Activated naive CD8-positive, alpha-beta T cell treated with anti-CD3 and anti-CD28 coated beads, Interleukin-2, amount 10 ng/mL, durations not matched to agents 7 days and 5 days (primary cell): ENCODE results near the gene FURIN. TPM values are rescaled to one million over a fixed set of nuclear protein-coding genes. Genes with fewer than 3 reads are reported as not detected.
A peak's percentile ranks its signal among the peaks of the same experiment; 100 is the strongest.

Experiments used
- ATAC-seq: fragments of 150-1000 bp; cut with Tn5 transposase; one replicate; pipeline ENCODE4 v1.10.0; 2021; ENCODE audit warnings: low read depth, moderate library complexity
- POLR2A ChIA-PET: fragments of 350-600 bp; sonication (Branson Sonifier 250); formaldehyde crosslinking; loops from one replicate; lab custom pipeline; 2021; ENCODE audit warnings: antibody characterized with exemption; lab: Charles Lee
- DNase-seq: peaks from one replicate; pipeline ENCODE4 v3.0.0; 2021
- H3K27ac Mint-ChIP-seq: one replicate; pipeline ENCODE4 v1.8.0; 2022; ENCODE audit warnings: mild to moderate bottlenecking, mixed read lengths
- H3K27me3 Mint-ChIP-seq: one replicate; pipeline ENCODE4 v1.8.0; 2022; ENCODE audit warnings: mild to moderate bottlenecking, moderate library complexity, mixed read lengths
- H3K36me3 Mint-ChIP-seq: one replicate; pipeline ENCODE4 v1.8.0; 2021; ENCODE audit warnings: mild to moderate bottlenecking, mixed read lengths
- H3K4me1 Mint-ChIP-seq: one replicate; pipeline ENCODE4 v1.8.0; 2021; ENCODE audit warnings: mixed read lengths
- H3K4me3 Mint-ChIP-seq: one replicate; pipeline ENCODE4 v1.8.0; 2022; ENCODE audit warnings: mild to moderate bottlenecking, moderate library complexity, mixed read lengths
- H3K9me3 Mint-ChIP-seq: one replicate; pipeline ENCODE4 v1.8.0; 2021; ENCODE audit warnings: mixed read lengths
- total RNA-seq, 2 experiments: library from RNA; stranded (reverse); gene quantifications; one replicate each; pipeline ENCODE4 v1.2.3, GENCODE V29; 2021

Gene FURIN
- total RNA-seq, 2 experiments from 2014 or later: 62.2 to 63.5 TPM

- DNase-seq (no peak), ATAC-seq (no peak)
- Mint-ChIP-seq H3K27ac (no peak overlapping the region), H3K4me1 (peaks cover 28% of the 10 kb centered on the region), H3K36me3 (peaks cover 18% of the 10 kb centered on the region), H3K9me3 (no peaks in the 10 kb centered on the region), H3K4me3 (no peak overlapping the region), H3K27me3 (no peaks in the 10 kb centered on the region)
- POLR2A ChIA-PET: no interaction called here
These were observed 7.2 kb downstream of the FURIN start for GRCh38 chr15:90875549-90875981.

GRCh38 chr15:90876046-90876445, 7.7 kb downstream of the FURIN start:
- Mint-ChIP-seq H3K9me3 (no peaks in the 10 kb centered on the region), H3K36me3 (peaks cover 18% of the 10 kb centered on the region), H3K27ac (no peak overlapping the region), H3K4me3 (no peak overlapping the region), H3K4me1 (peaks cover 24% of the 10 kb centered on the region), H3K27me3 (no peaks in the 10 kb centered on the region)
- ATAC-seq (no peak), DNase-seq (no peak)
- POLR2A ChIA-PET: no interaction called here

GRCh38 chr15:90876512-90877170, 8.3 kb downstream of the FURIN start:
- POLR2A ChIA-PET: no interaction called here

GRCh38 chr15:90877315-90877714, 8.9 kb downstream of the FURIN start:
- peaks cover 24% of the 10 kb centered on the region for H3K4me1 Mint-ChIP-seq
- peak overlapping the region; percentile 42 for H3K27ac Mint-ChIP-seq
- no peak for ATAC-seq
- no peak for DNase-seq
- no peak overlapping the region for H3K4me3 Mint-ChIP-seq
- peaks cover 19% of the 10 kb centered on the region for H3K36me3 Mint-ChIP-seq
- POLR2A ChIA-PET: no interaction called here
- no peaks in the 10 kb centered on the region for H3K9me3 Mint-ChIP-seq
- H3K27me3 Mint-ChIP-seq: no peaks in the 10 kb centered on the region

More at GRCh38 chr15:90876512-90877170, 8.3 kb downstream of the FURIN start:
- Mint-ChIP-seq H3K27ac (no peak overlapping the region), H3K36me3 (peaks cover 20% of the 10 kb centered on the region), H3K27me3 (no peaks in the 10 kb centered on the region), H3K9me3 (no peaks in the 10 kb centered on the region), H3K4me3 (no peak overlapping the region), H3K4me1 (peaks cover 24% of the 10 kb centered on the region)
- DNase-seq (no peak), ATAC-seq (no peak)

GRCh38 chr15:90877996-90878395, 9.6 kb downstream of the FURIN start:
- POLR2A ChIA-PET: no interaction called here
- no peaks in the 10 kb centered on the region for H3K27me3 Mint-ChIP-seq
- H3K4me3 Mint-ChIP-seq: no peak overlapping the region
- peaks cover 20% of the 10 kb centered on the region for H3K36me3 Mint-ChIP-seq
- no peak for DNase-seq
- peaks cover 21% of the 10 kb centered on the region for H3K4me1 Mint-ChIP-seq
- no peaks in the 10 kb centered on the region for H3K9me3 Mint-ChIP-seq
- H3K27ac Mint-ChIP-seq: no peak overlapping the region
- no peak for ATAC-seq

- Mint-ChIP-seq H3K9me3 (no peaks in the 10 kb centered on the region), H3K36me3 (peaks cover 20% of the 10 kb centered on the region), H3K27me3 (no peaks in the 10 kb centered on the region), H3K4me1 (peaks cover 16% of the 10 kb centered on the region), H3K4me3 (no peak overlapping the region), H3K27ac (no peak overlapping the region)
- ATAC-seq (no peak), DNase-seq (no peak)
- POLR2A ChIA-PET: no interaction called here
These were observed 10.3 kb downstream of the FURIN start for GRCh38 chr15:90878660-90879059.

GRCh38 chr15:90879730-90880366, 11.5 kb downstream of the FURIN start:
- Mint-ChIP-seq H3K9me3 (no peaks in the 10 kb centered on the region), H3K36me3 (peaks cover 20% of the 10 kb centered on the region), H3K4me3 (no peak overlapping the region), H3K27me3 (no peaks in the 10 kb centered on the region), H3K27ac (no peak overlapping the region), H3K4me1 (peaks cover 12% of the 10 kb centered on the region)
- POLR2A ChIA-PET: no interaction called here
- ATAC-seq: no peak
- no peak for DNase-seq

DNA sequence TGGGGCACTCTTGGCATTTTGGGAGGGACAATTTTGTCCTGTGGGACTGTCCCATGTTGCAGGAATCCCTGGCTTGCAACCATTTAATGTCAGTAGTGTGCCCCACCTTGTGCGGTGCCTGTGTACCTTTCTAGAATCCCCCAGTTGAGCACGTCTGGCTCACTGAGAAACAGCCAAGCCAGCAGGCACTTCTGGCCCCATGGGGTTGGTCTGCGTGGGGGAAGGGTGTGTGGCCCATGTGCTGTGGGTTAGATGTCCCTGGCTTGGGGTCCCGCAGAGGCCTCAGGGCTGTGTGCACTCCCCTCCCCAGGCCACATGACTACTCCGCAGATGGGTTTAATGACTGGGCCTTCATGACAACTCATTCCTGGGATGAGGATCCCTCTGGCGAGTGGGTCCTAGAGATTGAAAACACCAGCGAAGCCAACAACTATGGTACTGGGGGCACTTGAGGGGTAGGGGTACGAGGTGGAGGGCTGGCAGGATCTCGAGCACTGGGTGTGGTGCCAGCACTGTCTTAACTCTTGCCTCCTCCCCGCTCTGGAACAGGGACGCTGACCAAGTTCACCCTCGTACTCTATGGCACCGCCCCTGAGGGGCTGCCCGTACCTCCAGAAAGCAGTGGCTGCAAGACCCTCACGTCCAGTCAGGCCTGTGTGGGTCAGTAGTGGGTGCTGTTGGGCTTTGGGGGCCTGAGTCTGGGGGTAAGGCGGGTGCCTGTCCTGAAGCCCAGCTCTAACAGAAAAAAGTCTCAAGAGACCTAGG, 12.2 kb downstream of the FURIN start:
- no peak overlapping the region for H3K27ac Mint-ChIP-seq
- peaks cover 20% of the 10 kb centered on the region for H3K36me3 Mint-ChIP-seq
- no peak for ATAC-seq
- DNase-seq: no peak
- POLR2A ChIA-PET: no interaction called here
- H3K9me3 Mint-ChIP-seq: no peaks in the 10 kb centered on the region
- no peaks in the 10 kb centered on the region for H3K27me3 Mint-ChIP-seq
- H3K4me1 Mint-ChIP-seq: peaks cover 15% of the 10 kb centered on the region
- no peak overlapping the region for H3K4me3 Mint-ChIP-seq

DNA sequence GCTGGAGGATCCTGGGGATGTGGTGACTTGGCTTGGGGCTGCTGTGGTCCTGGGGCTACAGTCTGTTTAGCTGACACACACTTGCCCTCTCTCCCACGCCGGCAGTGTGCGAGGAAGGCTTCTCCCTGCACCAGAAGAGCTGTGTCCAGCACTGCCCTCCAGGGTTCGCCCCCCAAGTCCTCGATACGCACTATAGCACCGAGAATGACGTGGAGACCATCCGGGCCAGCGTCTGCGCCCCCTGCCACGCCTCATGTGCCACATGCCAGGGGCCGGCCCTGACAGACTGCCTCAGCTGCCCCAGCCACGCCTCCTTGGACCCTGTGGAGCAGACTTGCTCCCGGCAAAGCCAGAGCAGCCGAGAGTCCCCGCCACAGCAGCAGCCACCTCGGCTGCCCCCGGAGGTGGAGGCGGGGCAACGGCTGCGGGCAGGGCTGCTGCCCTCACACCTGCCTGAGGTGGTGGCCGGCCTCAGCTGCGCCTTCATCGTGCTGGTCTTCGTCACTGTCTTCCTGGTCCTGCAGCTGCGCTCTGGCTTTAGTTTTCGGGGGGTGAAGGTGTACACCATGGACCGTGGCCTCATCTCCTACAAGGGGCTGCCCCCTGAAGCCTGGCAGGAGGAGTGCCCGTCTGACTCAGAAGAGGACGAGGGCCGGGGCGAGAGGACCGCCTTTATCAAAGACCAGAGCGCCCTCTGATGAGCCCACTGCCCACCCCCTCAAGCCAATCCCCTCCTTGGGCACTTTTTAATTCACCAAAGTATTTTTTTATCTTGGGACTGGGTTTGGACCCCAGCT, 13.0 kb downstream of the FURIN start:
- DNase-seq (no peak), ATAC-seq (no peak)
- Mint-ChIP-seq H3K27me3 (no peaks in the 10 kb centered on the region), H3K9me3 (no peaks in the 10 kb centered on the region), H3K27ac (no peak overlapping the region), H3K4me1 (peaks cover 21% of the 10 kb centered on the region), H3K4me3 (no peak overlapping the region), H3K36me3 (peaks cover 19% of the 10 kb centered on the region)
- POLR2A ChIA-PET: no interaction called here

- no peaks in the 10 kb centered on the region for H3K9me3 Mint-ChIP-seq
- H3K4me3 Mint-ChIP-seq: no peak overlapping the region
- peaks cover 13% of the 10 kb centered on the region for H3K36me3 Mint-ChIP-seq
- H3K4me1 Mint-ChIP-seq: peaks cover 19% of the 10 kb centered on the region
- H3K27ac Mint-ChIP-seq: no peak overlapping the region
- H3K27me3 Mint-ChIP-seq: no peaks in the 10 kb centered on the region
- ATAC-seq: no peak
- POLR2A ChIA-PET: interaction anchor here (0.5 kb wide), 1 partner anchor 218 kb away, joined by 3 read pairs; no protein-coding TSS in a partner anchor
- no peak for DNase-seq
These were observed 13.8 kb downstream of the FURIN start for GRCh38 chr15:90881978-90882721.

DNA sequence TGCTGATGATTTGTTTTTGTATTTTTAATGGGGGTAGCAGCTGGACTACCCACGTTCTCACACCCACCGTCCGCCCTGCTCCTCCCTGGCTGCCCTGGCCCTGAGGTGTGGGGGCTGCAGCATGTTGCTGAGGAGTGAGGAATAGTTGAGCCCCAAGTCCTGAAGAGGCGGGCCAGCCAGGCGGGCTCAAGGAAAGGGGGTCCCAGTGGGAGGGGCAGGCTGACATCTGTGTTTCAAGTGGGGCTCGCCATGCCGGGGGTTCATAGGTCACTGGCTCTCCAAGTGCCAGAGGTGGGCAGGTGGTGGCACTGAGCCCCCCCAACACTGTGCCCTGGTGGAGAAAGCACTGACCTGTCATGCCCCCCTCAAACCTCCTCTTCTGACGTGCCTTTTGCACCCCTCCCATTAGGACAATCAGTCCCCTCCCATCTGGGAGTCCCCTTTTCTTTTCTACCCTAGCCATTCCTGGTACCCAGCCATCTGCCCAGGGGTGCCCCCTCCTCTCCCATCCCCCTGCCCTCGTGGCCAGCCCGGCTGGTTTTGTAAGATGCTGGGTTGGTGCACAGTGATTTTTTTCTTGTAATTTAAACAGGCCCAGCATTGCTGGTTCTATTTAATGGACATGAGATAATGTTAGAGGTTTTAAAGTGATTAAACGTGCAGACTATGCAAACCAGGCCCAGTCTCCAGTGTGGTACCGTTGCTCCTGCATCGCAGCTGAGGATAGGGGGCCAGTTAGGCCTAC, 14.6 kb downstream of the FURIN start:
- POLR2A ChIA-PET: interaction anchor here (0.5 to 1.5 kb wide), 3 partner anchors 9 to 219 kb away, joined by 3 to 4 read pairs (median 3); no protein-coding TSS in a partner anchor
- ATAC-seq (no peak), DNase-seq (no peak)
- H3K27ac Mint-ChIP-seq: peak overlapping the region; percentile 67
- H3K36me3 Mint-ChIP-seq: peaks cover 11% of the 10 kb centered on the region
- H3K9me3 Mint-ChIP-seq: no peaks in the 10 kb centered on the region
- peaks cover 20% of the 10 kb centered on the region for H3K4me1 Mint-ChIP-seq
- no peak overlapping the region for H3K4me3 Mint-ChIP-seq
- no peaks in the 10 kb centered on the region for H3K27me3 Mint-ChIP-seq

DNA sequence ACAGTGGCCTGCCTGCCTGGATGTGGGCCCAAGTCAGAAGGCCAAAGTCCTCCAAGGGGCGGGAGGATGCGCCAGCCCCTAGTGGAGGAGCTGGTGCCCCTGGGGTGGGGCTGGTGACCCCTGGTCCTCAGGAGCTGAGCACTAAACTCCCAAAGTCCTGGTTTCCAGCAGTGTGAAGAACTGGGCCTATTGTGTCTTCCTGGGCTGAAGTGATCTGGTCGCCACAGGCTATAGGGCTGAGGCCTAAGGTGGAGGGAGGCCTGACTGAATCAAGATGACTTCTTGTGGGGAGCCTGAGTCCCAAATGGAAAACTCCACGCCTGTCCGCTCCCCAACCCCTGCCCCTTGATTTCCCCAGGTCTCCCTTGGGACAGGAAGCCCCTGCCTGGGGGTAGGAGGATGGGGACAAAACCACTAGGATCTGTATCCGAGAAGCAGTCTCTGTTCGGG, 15.2 kb downstream of the FURIN start:
- H3K27ac Mint-ChIP-seq: peak overlapping the region; percentile 49
- peak overlapping the region; percentile 37 for H3K4me3 Mint-ChIP-seq
- no peaks in the 10 kb centered on the region for H3K27me3 Mint-ChIP-seq
- peaks cover 18% of the 10 kb centered on the region for H3K4me1 Mint-ChIP-seq
- peaks cover 11% of the 10 kb centered on the region for H3K36me3 Mint-ChIP-seq
- DNase-seq: no peak
- ATAC-seq: no peak
- H3K9me3 Mint-ChIP-seq: no peaks in the 10 kb centered on the region
- POLR2A ChIA-PET: interaction anchor here (0.9 to 1.5 kb wide), 2 partner anchors 10 to 12 kb away, joined by 3 to 4 read pairs; no protein-coding TSS in a partner anchor
